GM23338 (cell line): ENCODE results near the gene AP3D1. TPM values are rescaled to one million over a fixed set of nuclear protein-coding genes. Genes with fewer than 3 reads are reported as not detected.
A peak's percentile ranks its signal among the peaks of the same experiment; 100 is the strongest.

ENCODE experiments used
- ATAC-seq: fragments of 200-7000 bp; cut with Tn5 transposase; 3 replicates; pipeline ENCODE4 v1.9.1; 2020
- DNase-seq: peaks from one replicate; pipeline ENCODE4 v3.0.0-alpha.2; 2015; ENCODE audit warnings: low spot score
- H2AFZ ChIP-seq: fragments of 200-600 bp; sonication (generic); 2 replicates; pipeline ENCODE4 v1.8.0; 2016; ENCODE audit warnings: antibody characterized with exemption, mild to moderate bottlenecking, moderate library complexity
- H3F3A ChIP-seq: fragments of 200-600 bp; sonication (generic); replicated peaks from 2 replicates; pipeline ENCODE4 v1.8.0; 2017; ENCODE audit warnings: antibody characterized with exemption, mixed run types, low read depth
- H3K27ac ChIP-seq: fragments of 200-600 bp; sonication (generic); 2 replicates; pipeline ENCODE4 v1.6.1; 2016; ENCODE audit warnings: low read depth
- H3K27me3 ChIP-seq: fragments of 200-600 bp; sonication (generic); 2 replicates; pipeline ENCODE4 v1.8.0; 2016; ENCODE audit warnings: mild to moderate bottlenecking, mixed run types, moderate library complexity; ENCODE audit not compliant: insufficient read depth
- H3K36me3 ChIP-seq: fragments of 200-600 bp; sonication (generic); 2 replicates; pipeline ENCODE4 v1.8.0; 2016; ENCODE audit warnings: mild to moderate bottlenecking; ENCODE audit not compliant: insufficient read depth
- H3K4me1 ChIP-seq: fragments of 200-600 bp; sonication (generic); 2 replicates; pipeline ENCODE4 v1.8.0; 2016; ENCODE audit warnings: mild to moderate bottlenecking, moderate library complexity; ENCODE audit not compliant: insufficient read depth
- H3K4me2 ChIP-seq: fragments of 200-600 bp; sonication (generic); 2 replicates; pipeline ENCODE4 v1.7.1; 2017; ENCODE audit warnings: mixed run types
- H3K4me3 ChIP-seq: fragments of 200-600 bp; sonication (generic); 2 replicates; pipeline ENCODE4 v1.6.1; 2016; ENCODE audit warnings: mixed run types
- H3K79me2 ChIP-seq: fragments of 200-600 bp; sonication (generic); replicated peaks from 2 replicates; pipeline ENCODE4 v1.8.0; 2017; ENCODE audit warnings: mild to moderate bottlenecking; ENCODE audit not compliant: insufficient read depth
- H3K9me2 ChIP-seq: fragments of 200-600 bp; sonication (generic); 2 replicates; pipeline ENCODE4 v1.8.0; 2017; ENCODE audit not compliant: insufficient read depth
- H4K20me1 ChIP-seq: fragments of 200-600 bp; sonication (generic); replicated peaks from 2 replicates; pipeline ENCODE4 v1.8.0; 2017; ENCODE audit warnings: mild to moderate bottlenecking; ENCODE audit not compliant: insufficient read depth
- H3K27ac Mint-ChIP-seq: 2 replicates; pipeline ENCODE4 v1.8.0; 2020; ENCODE audit warnings: inconsistent platforms, mild to moderate bottlenecking, moderate library complexity, mixed read lengths
- H3K27me3 Mint-ChIP-seq: 3 replicates; pipeline ENCODE4 v1.8.0; 2022; ENCODE audit warnings: low read depth, mild to moderate bottlenecking, moderate library complexity, mixed read lengths, inconsistent platforms; ENCODE audit not compliant: insufficient read depth, poor library complexity
- H3K36me3 Mint-ChIP-seq: 3 replicates; pipeline ENCODE4 v1.8.0; 2021; ENCODE audit warnings: low read depth, mild to moderate bottlenecking, inconsistent platforms, moderate library complexity, mixed read lengths
- H3K4me1 Mint-ChIP-seq: 3 replicates; pipeline ENCODE4 v1.8.0; 2020; ENCODE audit warnings: mild to moderate bottlenecking, inconsistent platforms, mixed read lengths
- H3K4me3 Mint-ChIP-seq: 3 replicates; pipeline ENCODE4 v1.8.0; 2021; ENCODE audit warnings: moderate library complexity, mild to moderate bottlenecking, inconsistent platforms, mixed read lengths
- H3K9me3 Mint-ChIP-seq: 3 replicates; pipeline ENCODE4 v1.8.0; 2020; ENCODE audit warnings: moderate library complexity, mild to moderate bottlenecking, inconsistent platforms, mixed read lengths
- CREB1 ChIP-seq: fragments of 250-450 bp; sonication (Bioruptor Pico); IDR thresholded peaks from 2 replicates; pipeline ENCODE4 v1.5.0; 2020; ENCODE audit warnings: low read depth, mild to moderate bottlenecking, moderate library complexity
- EZH2 ChIP-seq: fragments of 200-600 bp; sonication (generic); IDR thresholded peaks from one replicate; pipeline ENCODE4 v1.8.0; 2017; ENCODE audit warnings: antibody characterized with exemption, mild to moderate bottlenecking, low read depth; ENCODE audit not compliant: unreplicated experiment
- EZH2phosphoT487 ChIP-seq: fragments of 200-600 bp; sonication (generic); IDR thresholded peaks from one replicate; pipeline ENCODE4 v1.8.1; 2018; ENCODE audit warnings: antibody characterized with exemption; ENCODE audit not compliant: unreplicated experiment
- JUNB ChIP-seq: IDR thresholded peaks from one replicate; pipeline ENCODE4 v1.6.1; 2016; ENCODE audit warnings: antibody characterized with exemption; ENCODE audit not compliant: unreplicated experiment
- NANOG ChIP-seq: IDR thresholded peaks from 2 replicates; pipeline ENCODE4 v1.6.1; 2016; ENCODE audit warnings: antibody characterized with exemption, borderline replicate concordance
- POLR2AphosphoS5 ChIP-seq: IDR thresholded peaks from 2 replicates; pipeline ENCODE4 v1.6.1; 2016; ENCODE audit warnings: antibody characterized with exemption, low read depth
- STAT1 ChIP-seq: IDR thresholded peaks from one replicate; pipeline ENCODE4 v1.6.1; 2016; ENCODE audit warnings: antibody characterized with exemption; ENCODE audit not compliant: unreplicated experiment
- ZNF114 ChIP-seq: fragments of 250-450 bp; sonication (Bioruptor Pico); IDR thresholded peaks from 2 replicates; pipeline ENCODE4 v1.5.0; 2020; ENCODE audit warnings: mild to moderate bottlenecking, moderate library complexity
- ZNF331 ChIP-seq: fragments of 250-450 bp; sonication (Bioruptor Pico); IDR thresholded peaks from 2 replicates; pipeline ENCODE4 v1.5.0; 2020; ENCODE audit warnings: low read depth, mild to moderate bottlenecking, moderate library complexity
- polyA plus RNA-seq: library from polyadenylated mRNA; unstranded; fragments of >200 nt; fragmentation: Nextera tagmentation; extraction: Ambion mirVana; gene quantifications from 2 replicates; pipeline ENCODE4 v1.2.1, GENCODE V29; 2016
- total RNA-seq: library from RNA; depleted of rRNA; stranded (reverse); fragments of >200 nt; shearing (Covaris generic); gene quantifications from 2 replicates; pipeline ENCODE4 v1.2.3, GENCODE V29; 2014
- TF ChIP-seq, protein P1 (sequence below): IDR thresholded peaks from 2 replicates; pipeline ENCODE4 v1.6.1; 2016; ENCODE audit warnings: antibody characterized with exemption
- TF ChIP-seq, protein P2 (sequence below): fragments of 250-450 bp; sonication (Bioruptor Pico); IDR thresholded peaks from 2 replicates; pipeline ENCODE4 v1.5.0; 2020; ENCODE audit warnings: mild to moderate bottlenecking, moderate library complexity
- TF ChIP-seq, protein P3 (sequence below): IDR thresholded peaks from one replicate; pipeline ENCODE4 v1.6.1; 2018; ENCODE audit warnings: antibody characterized with exemption; ENCODE audit not compliant: unreplicated experiment
- TF ChIP-seq, protein P4 (sequence below), 2 experiments: fragments of 200-600 bp in 1 of 2; sonication (generic) in 1 of 2; conservative IDR thresholded peaks; 2 replicates each; pipeline versions ENCODE4 v1.5.1 to v1.6.1; 2016 to 2017; ENCODE audit warnings: antibody characterized with exemption in 2 of 2, low read depth in 2 of 2, mild to moderate bottlenecking in 2 of 2, moderate library complexity in 1 of 2

Gene AP3D1
- total and polyA plus RNA-seq, 2 experiments from 2014 or later, result 101 to 236 TPM

DNA sequence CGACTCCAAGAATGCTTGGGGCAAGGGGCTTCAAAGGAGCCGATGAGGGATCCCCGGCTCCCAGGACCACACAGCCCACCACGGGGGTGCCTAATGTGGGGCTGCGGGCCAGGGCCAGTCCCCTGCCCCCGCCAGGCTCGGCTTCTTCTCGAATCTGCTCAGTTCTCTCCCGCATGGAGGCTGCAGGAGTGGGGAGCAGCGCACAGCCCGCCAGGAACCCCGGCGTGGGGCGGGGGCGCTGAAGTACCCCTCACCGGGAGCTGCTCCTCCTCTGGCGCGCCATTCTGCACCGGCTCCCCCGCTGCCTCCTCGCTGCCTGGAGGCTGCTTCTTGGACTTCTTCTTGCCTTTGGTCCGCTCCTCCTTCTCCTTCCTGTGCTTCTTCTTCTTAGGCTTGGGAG is 39.9 kb downstream of the AP3D1 start:
- no peak; the same call in 1 of the 3 replicates for ATAC-seq
- no peak overlapping the region for H2AFZ ChIP-seq
- H3K79me2 ChIP-seq, result 0 out of 2 replicates have a peak, but pooled peaks cover 5% of the 10 kb centered on the region
- H3K4me3 Mint-ChIP-seq, result no peak overlapping the region
- peaks cover 4% of the 10 kb centered on the region; the same call in 1 of the 2 replicates for H3F3A ChIP-seq
- no peaks in the 10 kb centered on the region for H3K27me3 ChIP-seq
- H3K4me2 ChIP-seq, result no peak overlapping the region
- H3K4me3 ChIP-seq, result no peak overlapping the region
- H3K27me3 Mint-ChIP-seq, result peaks cover 3% of the 10 kb centered on the region
- no peak overlapping the region for H3K27ac ChIP-seq
- no peak for TF ChIP-seq POLR2AphosphoS5
- no peak for TF ChIP-seq CREB1
- no peak for TF ChIP-seq ZNF331
- no peak for TF ChIP-seq ZNF114 (CRISPR knock-in tag)
- TF ChIP-seq, protein P1, sequence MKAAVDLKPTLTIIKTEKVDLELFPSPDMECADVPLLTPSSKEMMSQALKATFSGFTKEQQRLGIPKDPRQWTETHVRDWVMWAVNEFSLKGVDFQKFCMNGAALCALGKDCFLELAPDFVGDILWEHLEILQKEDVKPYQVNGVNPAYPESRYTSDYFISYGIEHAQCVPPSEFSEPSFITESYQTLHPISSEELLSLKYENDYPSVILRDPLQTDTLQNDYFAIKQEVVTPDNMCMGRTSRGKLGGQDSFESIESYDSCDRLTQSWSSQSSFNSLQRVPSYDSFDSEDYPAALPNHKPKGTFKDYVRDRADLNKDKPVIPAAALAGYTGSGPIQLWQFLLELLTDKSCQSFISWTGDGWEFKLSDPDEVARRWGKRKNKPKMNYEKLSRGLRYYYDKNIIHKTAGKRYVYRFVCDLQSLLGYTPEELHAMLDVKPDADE, result no peak
- TF ChIP-seq, protein P2, sequence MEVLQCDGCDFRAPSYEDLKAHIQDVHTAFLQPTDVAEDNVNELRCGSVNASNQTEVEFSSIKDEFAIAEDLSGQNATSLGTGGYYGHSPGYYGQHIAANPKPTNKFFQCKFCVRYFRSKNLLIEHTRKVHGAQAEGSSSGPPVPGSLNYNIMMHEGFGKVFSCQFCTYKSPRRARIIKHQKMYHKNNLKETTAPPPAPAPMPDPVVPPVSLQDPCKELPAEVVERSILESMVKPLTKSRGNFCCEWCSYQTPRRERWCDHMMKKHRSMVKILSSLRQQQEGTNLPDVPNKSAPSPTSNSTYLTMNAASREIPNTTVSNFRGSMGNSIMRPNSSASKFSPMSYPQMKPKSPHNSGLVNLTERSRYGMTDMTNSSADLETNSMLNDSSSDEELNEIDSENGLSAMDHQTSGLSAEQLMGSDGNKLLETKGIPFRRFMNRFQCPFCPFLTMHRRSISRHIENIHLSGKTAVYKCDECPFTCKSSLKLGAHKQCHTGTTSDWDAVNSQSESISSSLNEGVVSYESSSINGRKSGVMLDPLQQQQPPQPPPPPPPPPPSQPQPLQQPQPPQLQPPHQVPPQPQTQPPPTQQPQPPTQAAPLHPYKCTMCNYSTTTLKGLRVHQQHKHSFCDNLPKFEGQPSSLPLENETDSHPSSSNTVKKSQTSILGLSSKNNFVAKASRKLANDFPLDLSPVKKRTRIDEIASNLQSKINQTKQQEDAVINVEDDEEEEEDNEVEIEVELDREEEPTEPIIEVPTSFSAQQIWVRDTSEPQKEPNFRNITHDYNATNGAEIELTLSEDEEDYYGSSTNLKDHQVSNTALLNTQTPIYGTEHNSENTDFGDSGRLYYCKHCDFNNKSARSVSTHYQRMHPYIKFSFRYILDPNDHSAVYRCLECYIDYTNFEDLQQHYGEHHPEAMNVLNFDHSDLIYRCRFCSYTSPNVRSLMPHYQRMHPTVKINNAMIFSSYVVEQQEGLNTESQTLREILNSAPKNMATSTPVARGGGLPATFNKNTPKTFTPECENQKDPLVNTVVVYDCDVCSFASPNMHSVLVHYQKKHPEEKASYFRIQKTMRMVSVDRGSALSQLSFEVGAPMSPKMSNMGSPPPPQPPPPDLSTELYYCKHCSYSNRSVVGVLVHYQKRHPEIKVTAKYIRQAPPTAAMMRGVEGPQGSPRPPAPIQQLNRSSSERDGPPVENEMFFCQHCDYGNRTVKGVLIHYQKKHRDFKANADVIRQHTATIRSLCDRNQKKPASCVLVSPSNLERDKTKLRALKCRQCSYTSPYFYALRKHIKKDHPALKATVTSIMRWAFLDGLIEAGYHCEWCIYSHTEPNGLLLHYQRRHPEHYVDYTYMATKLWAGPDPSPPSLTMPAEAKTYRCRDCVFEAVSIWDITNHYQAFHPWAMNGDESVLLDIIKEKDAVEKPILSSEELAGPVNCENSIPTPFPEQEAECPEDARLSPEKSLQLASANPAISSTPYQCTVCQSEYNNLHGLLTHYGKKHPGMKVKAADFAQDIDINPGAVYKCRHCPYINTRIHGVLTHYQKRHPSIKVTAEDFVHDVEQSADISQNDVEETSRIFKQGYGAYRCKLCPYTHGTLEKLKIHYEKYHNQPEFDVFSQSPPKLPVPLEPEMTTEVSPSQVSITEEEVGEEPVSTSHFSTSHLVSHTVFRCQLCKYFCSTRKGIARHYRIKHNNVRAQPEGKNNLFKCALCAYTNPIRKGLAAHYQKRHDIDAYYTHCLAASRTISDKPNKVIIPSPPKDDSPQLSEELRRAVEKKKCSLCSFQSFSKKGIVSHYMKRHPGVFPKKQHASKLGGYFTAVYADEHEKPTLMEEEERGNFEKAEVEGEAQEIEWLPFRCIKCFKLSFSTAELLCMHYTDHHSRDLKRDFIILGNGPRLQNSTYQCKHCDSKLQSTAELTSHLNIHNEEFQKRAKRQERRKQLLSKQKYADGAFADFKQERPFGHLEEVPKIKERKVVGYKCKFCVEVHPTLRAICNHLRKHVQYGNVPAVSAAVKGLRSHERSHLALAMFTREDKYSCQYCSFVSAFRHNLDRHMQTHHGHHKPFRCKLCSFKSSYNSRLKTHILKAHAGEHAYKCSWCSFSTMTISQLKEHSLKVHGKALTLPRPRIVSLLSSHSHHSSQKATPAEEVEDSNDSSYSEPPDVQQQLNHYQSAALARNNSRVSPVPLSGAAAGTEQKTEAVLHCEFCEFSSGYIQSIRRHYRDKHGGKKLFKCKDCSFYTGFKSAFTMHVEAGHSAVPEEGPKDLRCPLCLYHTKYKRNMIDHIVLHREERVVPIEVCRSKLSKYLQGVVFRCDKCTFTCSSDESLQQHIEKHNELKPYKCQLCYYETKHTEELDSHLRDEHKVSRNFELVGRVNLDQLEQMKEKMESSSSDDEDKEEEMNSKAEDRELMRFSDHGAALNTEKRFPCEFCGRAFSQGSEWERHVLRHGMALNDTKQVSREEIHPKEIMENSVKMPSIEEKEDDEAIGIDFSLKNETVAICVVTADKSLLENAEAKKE (CRISPR knock-in tag), result no peak
- no peak for TF ChIP-seq EZH2
- TF ChIP-seq EZH2phosphoT487, result no peak
- TF ChIP-seq, protein P3, sequence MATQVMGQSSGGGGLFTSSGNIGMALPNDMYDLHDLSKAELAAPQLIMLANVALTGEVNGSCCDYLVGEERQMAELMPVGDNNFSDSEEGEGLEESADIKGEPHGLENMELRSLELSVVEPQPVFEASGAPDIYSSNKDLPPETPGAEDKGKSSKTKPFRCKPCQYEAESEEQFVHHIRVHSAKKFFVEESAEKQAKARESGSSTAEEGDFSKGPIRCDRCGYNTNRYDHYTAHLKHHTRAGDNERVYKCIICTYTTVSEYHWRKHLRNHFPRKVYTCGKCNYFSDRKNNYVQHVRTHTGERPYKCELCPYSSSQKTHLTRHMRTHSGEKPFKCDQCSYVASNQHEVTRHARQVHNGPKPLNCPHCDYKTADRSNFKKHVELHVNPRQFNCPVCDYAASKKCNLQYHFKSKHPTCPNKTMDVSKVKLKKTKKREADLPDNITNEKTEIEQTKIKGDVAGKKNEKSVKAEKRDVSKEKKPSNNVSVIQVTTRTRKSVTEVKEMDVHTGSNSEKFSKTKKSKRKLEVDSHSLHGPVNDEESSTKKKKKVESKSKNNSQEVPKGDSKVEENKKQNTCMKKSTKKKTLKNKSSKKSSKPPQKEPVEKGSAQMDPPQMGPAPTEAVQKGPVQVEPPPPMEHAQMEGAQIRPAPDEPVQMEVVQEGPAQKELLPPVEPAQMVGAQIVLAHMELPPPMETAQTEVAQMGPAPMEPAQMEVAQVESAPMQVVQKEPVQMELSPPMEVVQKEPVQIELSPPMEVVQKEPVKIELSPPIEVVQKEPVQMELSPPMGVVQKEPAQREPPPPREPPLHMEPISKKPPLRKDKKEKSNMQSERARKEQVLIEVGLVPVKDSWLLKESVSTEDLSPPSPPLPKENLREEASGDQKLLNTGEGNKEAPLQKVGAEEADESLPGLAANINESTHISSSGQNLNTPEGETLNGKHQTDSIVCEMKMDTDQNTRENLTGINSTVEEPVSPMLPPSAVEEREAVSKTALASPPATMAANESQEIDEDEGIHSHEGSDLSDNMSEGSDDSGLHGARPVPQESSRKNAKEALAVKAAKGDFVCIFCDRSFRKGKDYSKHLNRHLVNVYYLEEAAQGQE, result no peak
- TF ChIP-seq, protein P4, sequence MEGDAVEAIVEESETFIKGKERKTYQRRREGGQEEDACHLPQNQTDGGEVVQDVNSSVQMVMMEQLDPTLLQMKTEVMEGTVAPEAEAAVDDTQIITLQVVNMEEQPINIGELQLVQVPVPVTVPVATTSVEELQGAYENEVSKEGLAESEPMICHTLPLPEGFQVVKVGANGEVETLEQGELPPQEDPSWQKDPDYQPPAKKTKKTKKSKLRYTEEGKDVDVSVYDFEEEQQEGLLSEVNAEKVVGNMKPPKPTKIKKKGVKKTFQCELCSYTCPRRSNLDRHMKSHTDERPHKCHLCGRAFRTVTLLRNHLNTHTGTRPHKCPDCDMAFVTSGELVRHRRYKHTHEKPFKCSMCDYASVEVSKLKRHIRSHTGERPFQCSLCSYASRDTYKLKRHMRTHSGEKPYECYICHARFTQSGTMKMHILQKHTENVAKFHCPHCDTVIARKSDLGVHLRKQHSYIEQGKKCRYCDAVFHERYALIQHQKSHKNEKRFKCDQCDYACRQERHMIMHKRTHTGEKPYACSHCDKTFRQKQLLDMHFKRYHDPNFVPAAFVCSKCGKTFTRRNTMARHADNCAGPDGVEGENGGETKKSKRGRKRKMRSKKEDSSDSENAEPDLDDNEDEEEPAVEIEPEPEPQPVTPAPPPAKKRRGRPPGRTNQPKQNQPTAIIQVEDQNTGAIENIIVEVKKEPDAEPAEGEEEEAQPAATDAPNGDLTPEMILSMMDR (conservative IDR thresholded peaks at IDR 0.05; ENCODE audit: low read depth in 2 of 2), result no peak
- no peak for TF ChIP-seq NANOG
- TF ChIP-seq JUNB, result no peak
- TF ChIP-seq STAT1, result no peak
- no peaks in the 10 kb centered on the region; the same call in 2 of the 3 replicates for H3K4me1 Mint-ChIP-seq
- no peak for DNase-seq
- peaks cover 4% of the 10 kb centered on the region for H3K9me3 Mint-ChIP-seq
- peaks cover 80% of the 10 kb centered on the region for H3K36me3 Mint-ChIP-seq
- no peaks in the 10 kb centered on the region for H3K9me2 ChIP-seq
- H4K20me1 ChIP-seq, result peaks cover 3% of the 10 kb centered on the region; the same call in 1 of the 2 replicates
- H3K4me1 ChIP-seq, result no peaks in the 10 kb centered on the region
- H3K27ac Mint-ChIP-seq, result peak overlapping the region; percentile 48; the same call in 1 of the 2 replicates
- peaks cover 33% of the 10 kb centered on the region for H3K36me3 ChIP-seq
